Upper lobe of right lung (tissue), 1 donor: ENCODE results near the gene PNLIPRP1. TPM values are rescaled to one million over a fixed set of nuclear protein-coding genes. Genes with fewer than 3 reads are reported as not detected.

Experiments
- ATAC-seq: fragments of 200-7000 bp; cut with Tn5 transposase; one replicate; pipeline ENCODE4 v1.9.1; 2020; ENCODE audit warnings: mild to moderate bottlenecking, moderate library complexity
- DNase-seq: peaks from one replicate; pipeline ENCODE4 v3.0.0-alpha.2; 2020
- H3K27ac ChIP-seq: fragments of 200-600 bp; one replicate; pipeline ENCODE4 v1.8.0; 2022
- H3K27me3 ChIP-seq: fragments of 200-600 bp; one replicate; pipeline ENCODE4 v1.8.0; 2022; ENCODE audit warnings: mild to moderate bottlenecking
- H3K36me3 ChIP-seq: fragments of 200-600 bp; one replicate; pipeline ENCODE4 v1.8.0; 2022
- H3K4me1 ChIP-seq: fragments of 200-600 bp; one replicate; pipeline ENCODE4 v1.8.0; 2022
- H3K4me3 ChIP-seq: fragments of 200-600 bp; one replicate; pipeline ENCODE4 v1.8.0; 2022; ENCODE audit warnings: mild to moderate bottlenecking
- H3K9me3 ChIP-seq: fragments of 200-600 bp; one replicate; pipeline ENCODE4 v1.8.0; 2022
- intact Hi-C: fragments of 100-400 bp; cut with DNase I; formaldehyde crosslinking; loops from one replicate; pipeline ENCODE4 v1.11.0; 2022
- total RNA-seq: library from RNA; stranded (reverse); fragmentation: NEBNext Ultra II Directional; extraction: Animal tissue kit (Norgen Biotek cat#: 25700); gene quantifications from one replicate; pipeline ENCODE4 v1.2.1, GENCODE V29; 2021
- TF ChIP-seq, protein P1 (sequence below): fragments of 200-600 bp; IDR thresholded peaks from one replicate; pipeline ENCODE4 v1.8.0; 2022; ENCODE audit warnings: antibody characterized with exemption
- donor health status: DM: no; HTN: yes; CAD: no; lungs with severe emphysema.

The PNLIPRP1 gene
- total RNA-seq, 1 donor from 2014 or later = not detected

DNA sequence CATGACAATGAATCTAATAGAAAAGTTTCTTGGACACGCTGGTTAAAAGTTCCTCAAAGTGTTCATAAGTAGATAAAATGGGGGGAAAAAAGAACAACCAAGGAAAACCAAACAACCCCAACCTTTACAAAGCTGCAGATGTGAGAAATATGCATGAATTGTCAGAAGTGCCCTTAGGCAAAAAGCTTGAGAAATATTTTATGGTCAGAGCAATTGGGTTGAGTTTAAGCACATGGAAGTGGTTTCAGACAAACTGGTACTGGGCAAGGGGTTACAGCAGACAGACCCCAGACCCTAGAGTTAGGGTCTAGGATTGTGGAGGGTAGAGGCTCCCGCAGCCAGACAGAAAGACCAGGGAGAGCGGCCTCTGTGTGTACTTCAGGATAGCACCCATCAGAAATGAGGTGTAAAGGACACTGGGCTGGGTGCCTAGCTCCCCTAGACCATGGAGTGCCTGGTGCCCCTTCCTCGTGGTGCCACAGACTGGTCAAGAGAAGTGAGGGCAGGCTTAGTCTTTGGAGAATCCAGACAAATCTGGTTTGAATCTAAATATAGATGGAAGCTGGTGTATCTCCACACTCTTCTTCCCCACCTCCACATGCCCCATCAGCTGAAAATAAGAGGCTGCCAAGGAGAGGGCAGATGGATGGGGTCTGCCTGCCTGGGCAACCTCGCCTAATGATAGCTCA lies 67.2 kb downstream of the PNLIPRP1 start:
- TF ChIP-seq, protein P1, sequence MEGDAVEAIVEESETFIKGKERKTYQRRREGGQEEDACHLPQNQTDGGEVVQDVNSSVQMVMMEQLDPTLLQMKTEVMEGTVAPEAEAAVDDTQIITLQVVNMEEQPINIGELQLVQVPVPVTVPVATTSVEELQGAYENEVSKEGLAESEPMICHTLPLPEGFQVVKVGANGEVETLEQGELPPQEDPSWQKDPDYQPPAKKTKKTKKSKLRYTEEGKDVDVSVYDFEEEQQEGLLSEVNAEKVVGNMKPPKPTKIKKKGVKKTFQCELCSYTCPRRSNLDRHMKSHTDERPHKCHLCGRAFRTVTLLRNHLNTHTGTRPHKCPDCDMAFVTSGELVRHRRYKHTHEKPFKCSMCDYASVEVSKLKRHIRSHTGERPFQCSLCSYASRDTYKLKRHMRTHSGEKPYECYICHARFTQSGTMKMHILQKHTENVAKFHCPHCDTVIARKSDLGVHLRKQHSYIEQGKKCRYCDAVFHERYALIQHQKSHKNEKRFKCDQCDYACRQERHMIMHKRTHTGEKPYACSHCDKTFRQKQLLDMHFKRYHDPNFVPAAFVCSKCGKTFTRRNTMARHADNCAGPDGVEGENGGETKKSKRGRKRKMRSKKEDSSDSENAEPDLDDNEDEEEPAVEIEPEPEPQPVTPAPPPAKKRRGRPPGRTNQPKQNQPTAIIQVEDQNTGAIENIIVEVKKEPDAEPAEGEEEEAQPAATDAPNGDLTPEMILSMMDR = no peak
- no peak overlapping the region for H3K27ac ChIP-seq
- no peak for DNase-seq
- no peak overlapping the region for H3K4me3 ChIP-seq
- ATAC-seq = peak; percentile 27
- H3K4me1 ChIP-seq = no peaks in the 10 kb centered on the region
- intact Hi-C loops = no loop called here
- no peaks in the 10 kb centered on the region for H3K36me3 ChIP-seq
- no peaks in the 10 kb centered on the region for H3K9me3 ChIP-seq
- no peaks in the 10 kb centered on the region for H3K27me3 ChIP-seq

Other genes with a start within 250 kb of the PNLIPRP1 start
- 0.20 TPM for gene PNLIPRP3, start 163.1 kb upstream of the PNLIPRP1 start, total RNA-seq
- gene PNLIP, start 45.0 kb upstream of the PNLIPRP1 start, total RNA-seq = not detected
- gene PNLIPRP2, start 30.0 kb downstream of the PNLIPRP1 start, total RNA-seq = not detected
- 7.4 TPM for gene HSPA12A, start 151.6 kb downstream of the PNLIPRP1 start, total RNA-seq